A549 (cell line): ENCODE data around the gene OR2W1. TPM values are rescaled to one million over a fixed set of nuclear protein-coding genes. Genes with fewer than 3 reads are reported as not detected.

Source experiments
- ATAC-seq, 2 experiments: fragments of 200-7000 bp in 1 of 2; fragments of >200 bp in 1 of 2; cut with Nextera tagmentation in 1 of 2; cut with Tn5 transposase in 1 of 2; 3 replicates each; pipeline versions ENCODE4 v1.8.0 to v1.9.1; 2018 to 2020; ENCODE audit warnings: mild to moderate bottlenecking in 1 of 2, moderate library complexity in 1 of 2
- CTCF ChIA-PET: fragments of 300-600 bp; sonication (Branson Sonifier 250); formaldehyde crosslinking; extraction: SDS; loops from one replicate; lab custom pipeline; 2021; ENCODE audit warnings: antibody characterized with exemption, inconsistent platforms; lab: Yijun Ruan, JAX
- POLR2A ChIA-PET: fragments of 350-600 bp; formaldehyde crosslinking; extraction: SDS; loops from one replicate; lab custom pipeline; 2021; ENCODE audit warnings: antibody characterized with exemption, inconsistent platforms; lab: Yijun Ruan, JAX
- DNase-seq, 2 experiments: peaks; one replicate each; pipeline versions ENCODE4 v3.0.0 to v3.0.0-alpha.2; 2011 to 2016; ENCODE audit warnings: low read depth in 1 of 2, low spot score in 1 of 2
- FAIRE-seq: peaks from 2 replicates; lab custom pipeline; 2011; peaks lifted over from hg19 to GRCh38; lab: Jason Lieb, UNC
- H3K27ac ChIP-seq, 2 experiments: fragments of >200 bp; sonication (Bioruptor Twin); formaldehyde crosslinking; 3 replicates each; pipeline ENCODE4 v1.5.1; 2016 to 2017
- H3K4me1 ChIP-seq: fragments of >200 bp; sonication (Bioruptor Twin); formaldehyde crosslinking; 3 replicates; pipeline ENCODE4 v1.6.1; 2016
- H3K4me2 ChIP-seq: fragments of >200 bp; sonication (Bioruptor Twin); formaldehyde crosslinking; 3 replicates; pipeline ENCODE4 v1.6.1; 2016
- H3K4me3 ChIP-seq: fragments of >200 bp; sonication (Bioruptor Twin); formaldehyde crosslinking; 3 replicates; pipeline ENCODE4 v1.5.1; 2016
- H3K9me3 ChIP-seq: fragments of >200 bp; sonication (Bioruptor Twin); formaldehyde crosslinking; 3 replicates; pipeline ENCODE4 v1.6.1; 2016
- CBX2 ChIP-seq: fragments of 200-600 bp; sonication (generic); IDR thresholded peaks from 2 replicates; pipeline ENCODE4 v1.6.1; 2016; ENCODE audit warnings: low read depth, mild to moderate bottlenecking, borderline replicate concordance
- CBX8 ChIP-seq: fragments of 200-600 bp; sonication (generic); IDR thresholded peaks from 2 replicates; pipeline ENCODE4 v1.6.1; 2016
- CHD4 ChIP-seq: fragments of 200-600 bp; sonication (generic); IDR thresholded peaks from 2 replicates; pipeline ENCODE4 v1.6.1; 2016; ENCODE audit warnings: antibody characterized with exemption, mild to moderate bottlenecking, borderline replicate concordance
- FOSL2 ChIP-seq, 2 experiments: fragments of 450-650 bp in 1 of 2; fragments of >200 bp in 1 of 2; sonication (Bioruptor Twin) in 1 of 2; formaldehyde crosslinking; IDR thresholded peaks; 2 replicates each; pipeline versions ENCODE4 v1.5.0 to v1.6.1; 2016 to 2020; ENCODE audit warnings: mild to moderate bottlenecking in 1 of 2, moderate library complexity in 1 of 2
- HOXA7 ChIP-seq: fragments of 250-450 bp; sonication (Bioruptor Pico); IDR thresholded peaks from 2 replicates; pipeline ENCODE4 v1.5.0; 2020; ENCODE audit warnings: mild to moderate bottlenecking, moderate library complexity
- JUNB ChIP-seq: fragments of >200 bp; sonication (Bioruptor Twin); formaldehyde crosslinking; IDR thresholded peaks from 2 replicates; pipeline ENCODE4 v1.6.1; 2016
- MAZ ChIP-seq: fragments of 150-350 bp; IDR thresholded peaks from 2 replicates; pipeline ENCODE4 v1.6.1; 2014; ENCODE audit warnings: antibody characterized with exemption, low read depth, low read length, borderline replicate concordance
- MYC ChIP-seq: IDR thresholded peaks from 2 replicates; pipeline ENCODE4 v1.6.1; 2012; ENCODE audit warnings: mild to moderate bottlenecking, inconsistent platforms, low read length, improper control_type of control experiment, borderline replicate concordance
- NPAS2 ChIP-seq: fragments of 250-450 bp; sonication (Bioruptor Pico); IDR thresholded peaks from 2 replicates; pipeline ENCODE4 v1.8.0; 2022; ENCODE audit warnings: mild to moderate bottlenecking, moderate library complexity, borderline replicate concordance
- POLR2A ChIP-seq: IDR thresholded peaks from 2 replicates; pipeline ENCODE4 v1.6.1; 2012; ENCODE audit warnings: mild to moderate bottlenecking, low read length
- RAD21 ChIP-seq, 2 experiments: fragments of >200 bp in 1 of 2; sonication (Bioruptor Twin) in 1 of 2; formaldehyde crosslinking in 1 of 2; IDR thresholded peaks in 1 of 2; conservative IDR thresholded peaks in 1 of 2; 2 replicates in 1 of 2; 3 replicates in 1 of 2; pipeline ENCODE4 v1.6.1; 2012 to 2018; ENCODE audit warnings: inconsistent platforms in 1 of 2
- RARB ChIP-seq: fragments of 250-450 bp; sonication (Bioruptor Pico); IDR thresholded peaks from 2 replicates; pipeline ENCODE4 v1.8.0; 2021; ENCODE audit warnings: mild to moderate bottlenecking, moderate library complexity
- RNF2 ChIP-seq: fragments of 200-600 bp; sonication (generic); IDR thresholded peaks from 2 replicates; pipeline ENCODE4 v1.6.1; 2016; ENCODE audit warnings: low read depth, mild to moderate bottlenecking, antibody characterized with exemption, moderate library complexity, borderline replicate concordance
- SREBF2 ChIP-seq: fragments of 450-650 bp; IDR thresholded peaks from 2 replicates; pipeline ENCODE4 v1.6.1; 2014; ENCODE audit warnings: mild to moderate bottlenecking, moderate library complexity
- TP53 ChIP-seq: fragments of 250-450 bp; sonication (Bioruptor Pico); IDR thresholded peaks from 2 replicates; pipeline ENCODE4 v1.5.0; 2021; ENCODE audit warnings: mild to moderate bottlenecking, moderate library complexity
- ZFP36 ChIP-seq: fragments of 450-650 bp; IDR thresholded peaks from 2 replicates; pipeline ENCODE4 v1.6.1; 2014; ENCODE audit warnings: borderline replicate concordance; ENCODE audit not compliant: partially characterized antibody
- ZSCAN20 ChIP-seq: fragments of 250-450 bp; sonication (Bioruptor Pico); IDR thresholded peaks from 2 replicates; pipeline ENCODE4 v1.8.0; 2022; ENCODE audit warnings: mild to moderate bottlenecking, moderate library complexity
- WGBS: methylation state at CpG from one replicate; pipeline ENCODE4 v1.1.6; 2017; ENCODE audit errors: missing lambda C conversion rate; 5-methylcytosine and 5-hydroxymethylcytosine counted together
- polyA minus RNA-seq: library from RNA; depleted of rRNA, polyadenylated mRNA; stranded (reverse); fragments of >200 nt; gene quantifications from 2 replicates; pipeline ENCODE4 v1.2.3, GENCODE V29; 2011; rRNA and poly(A)+ RNA removed
- polyA plus RNA-seq, 4 experiments: library from polyadenylated mRNA; depleted of rRNA in 3 of 4; stranded (reverse); fragments of >200 nt; fragmentation: RNase III in 1 of 4; extraction: RNeasy Plus Mini Kit Qiagen cat#74134 plus additional on column Dnase treatment in 1 of 4; gene quantifications; 2 replicates in 3 of 4; 3 replicates in 1 of 4; pipeline ENCODE4 v1.2.3, GENCODE V29; 2011 to 2017
- TF ChIP-seq, protein P1 (sequence below): fragments of 450-650 bp; IDR thresholded peaks from 2 replicates; pipeline ENCODE4 v1.6.1; 2014; ENCODE audit warnings: antibody characterized with exemption
- TF ChIP-seq, protein P2 (sequence below): IDR thresholded peaks from 2 replicates; pipeline ENCODE4 v1.6.1; 2012
- TF ChIP-seq, protein P3 (sequence below): fragments of 250-450 bp; sonication (Bioruptor Pico); IDR thresholded peaks from 2 replicates; pipeline ENCODE4 v1.5.0; 2020; ENCODE audit warnings: low read depth, mild to moderate bottlenecking, moderate library complexity
- TF ChIP-seq, protein P4 (sequence below): fragments of >200 bp; sonication (Bioruptor Twin); formaldehyde crosslinking; IDR thresholded peaks from 3 replicates; pipeline ENCODE4 v1.6.1; 2016
- TF ChIP-seq, protein P5 (sequence below): fragments of 200-600 bp; sonication (generic); IDR thresholded peaks from 2 replicates; pipeline ENCODE4 v1.6.1; 2016; ENCODE audit warnings: antibody characterized with exemption, mild to moderate bottlenecking, moderate library complexity
- TF ChIP-seq, protein P6 (sequence below): fragments of >200 bp; sonication (Bioruptor Twin); formaldehyde crosslinking; IDR thresholded peaks from 2 replicates; pipeline ENCODE4 v1.6.1; 2016
- TF ChIP-seq, protein P7 (sequence below): IDR thresholded peaks from 2 replicates; pipeline ENCODE4 v1.6.1; 2012; ENCODE audit warnings: low read depth, borderline replicate concordance

The OR2W1 gene, protein sequence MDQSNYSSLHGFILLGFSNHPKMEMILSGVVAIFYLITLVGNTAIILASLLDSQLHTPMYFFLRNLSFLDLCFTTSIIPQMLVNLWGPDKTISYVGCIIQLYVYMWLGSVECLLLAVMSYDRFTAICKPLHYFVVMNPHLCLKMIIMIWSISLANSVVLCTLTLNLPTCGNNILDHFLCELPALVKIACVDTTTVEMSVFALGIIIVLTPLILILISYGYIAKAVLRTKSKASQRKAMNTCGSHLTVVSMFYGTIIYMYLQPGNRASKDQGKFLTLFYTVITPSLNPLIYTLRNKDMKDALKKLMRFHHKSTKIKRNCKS
- polyA plus RNA-seq (2011; rRNA removed), result not detected in 2 replicates
- polyA plus RNA-seq (2012; cell fraction: cytosol; rRNA removed), result not detected in 2 replicates
- polyA plus RNA-seq (2012; cell fraction: nucleus; rRNA removed), result not detected in 2 replicates
- polyA plus RNA-seq (2017; fragmentation: RNase III; extraction: RNeasy Plus Mini Kit Qiagen cat#74134 plus additional on column Dnase treatment), result not detected in 3 replicates
- not detected in 2 replicates for polyA minus RNA-seq

DNA sequence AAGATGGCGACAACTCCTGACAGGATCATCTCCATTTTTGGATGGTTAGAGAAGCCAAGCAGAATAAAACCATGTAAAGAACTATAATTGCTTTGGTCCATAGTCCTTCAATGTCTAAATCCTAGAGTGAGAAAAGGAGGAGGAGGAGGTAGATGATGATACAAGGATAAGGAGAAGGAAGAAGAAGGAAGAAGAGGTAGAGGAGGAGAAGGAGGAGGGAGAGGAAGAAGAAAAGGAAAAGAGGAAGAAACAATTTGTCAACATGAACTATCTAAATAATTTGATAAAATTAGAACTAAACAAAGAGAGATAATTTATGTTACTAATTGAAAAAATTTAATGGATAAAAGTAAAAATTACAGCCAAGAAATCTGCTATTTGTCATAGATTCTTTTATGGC lies at the start of gene OR2W1:
Gene OR2W1 (minus strand): TSS at position 101 of the 400 bp plus-strand sequence. CDS start 0 bp downstream, at position 101.
- Histone ChIP-seq H3K4me3 (no peak within 1 kb of the TSS), H3K9me3 (no peaks in the 10 kb centered on the region), H3K4me1 (no peaks in the 10 kb centered on the region), H3K27ac (no peak within 1 kb of the TSS), H3K4me2 (no peak within 1 kb of the TSS)
- no peak for ATAC-seq
- ChIA-PET POLR2A (no interaction called here), CTCF (no interaction called here)
- no peak for FAIRE-seq
- no peak for DNase-seq
- WGBS, result 0% methylated on average over 1 of the region's 1 CpG
- TF ChIP-seq CHD4 (no peak), MYC (no peak), ZFP36 (no peak), NPAS2 (CRISPR knock-in tag) (no peak), CBX2 (no peak)
- TF ChIP-seq, protein P1, sequence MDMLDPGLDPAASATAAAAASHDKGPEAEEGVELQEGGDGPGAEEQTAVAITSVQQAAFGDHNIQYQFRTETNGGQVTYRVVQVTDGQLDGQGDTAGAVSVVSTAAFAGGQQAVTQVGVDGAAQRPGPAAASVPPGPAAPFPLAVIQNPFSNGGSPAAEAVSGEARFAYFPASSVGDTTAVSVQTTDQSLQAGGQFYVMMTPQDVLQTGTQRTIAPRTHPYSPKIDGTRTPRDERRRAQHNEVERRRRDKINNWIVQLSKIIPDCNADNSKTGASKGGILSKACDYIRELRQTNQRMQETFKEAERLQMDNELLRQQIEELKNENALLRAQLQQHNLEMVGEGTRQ, result no peak
- TF ChIP-seq, protein P2, sequence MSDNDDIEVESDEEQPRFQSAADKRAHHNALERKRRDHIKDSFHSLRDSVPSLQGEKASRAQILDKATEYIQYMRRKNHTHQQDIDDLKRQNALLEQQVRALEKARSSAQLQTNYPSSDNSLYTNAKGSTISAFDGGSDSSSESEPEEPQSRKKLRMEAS, result no peak

DNA sequence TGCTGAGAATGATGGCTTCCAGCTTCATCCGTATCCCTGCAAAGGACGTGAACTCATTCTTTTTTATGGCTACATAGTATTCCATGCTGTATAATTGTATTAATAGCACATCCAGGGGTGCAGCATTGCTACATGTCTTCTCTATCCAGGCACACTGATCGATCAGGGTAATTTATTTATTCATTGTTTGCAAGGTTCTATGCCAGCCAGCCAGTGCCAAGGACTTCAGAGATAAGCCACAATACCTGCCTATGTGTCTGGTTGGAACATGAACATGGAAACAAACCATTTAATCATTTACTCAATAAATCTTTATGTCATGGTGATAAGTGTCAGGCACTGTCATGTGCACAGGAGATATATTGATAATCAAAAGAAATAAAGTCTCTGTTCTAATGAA lies 48.0 kb upstream of the OR2W1 start:
- FAIRE-seq (no peak), DNase-seq (no peak), ATAC-seq (no peak)
- POLR2A ChIA-PET, result no interaction called here
- no peak overlapping the region for H3K4me3 ChIP-seq
- no peak overlapping the region for H3K27ac ChIP-seq
- H3K9me3 ChIP-seq, result no peaks in the 10 kb centered on the region
- no peaks in the 10 kb centered on the region for H3K4me1 ChIP-seq
- TF ChIP-seq, protein P2, result no peak
- no peak for TF ChIP-seq ZSCAN20 (CRISPR knock-in tag)
- TF ChIP-seq, protein P3, sequence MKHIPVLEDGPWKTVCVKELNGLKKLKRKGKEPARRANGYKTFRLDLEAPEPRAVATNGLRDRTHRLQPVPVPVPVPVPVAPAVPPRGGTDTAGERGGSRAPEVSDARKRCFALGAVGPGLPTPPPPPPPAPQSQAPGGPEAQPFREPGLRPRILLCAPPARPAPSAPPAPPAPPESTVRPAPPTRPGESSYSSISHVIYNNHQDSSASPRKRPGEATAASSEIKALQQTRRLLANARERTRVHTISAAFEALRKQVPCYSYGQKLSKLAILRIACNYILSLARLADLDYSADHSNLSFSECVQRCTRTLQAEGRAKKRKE, result no peak
- TF ChIP-seq SREBF2, result no peak
- TF ChIP-seq, protein P4, sequence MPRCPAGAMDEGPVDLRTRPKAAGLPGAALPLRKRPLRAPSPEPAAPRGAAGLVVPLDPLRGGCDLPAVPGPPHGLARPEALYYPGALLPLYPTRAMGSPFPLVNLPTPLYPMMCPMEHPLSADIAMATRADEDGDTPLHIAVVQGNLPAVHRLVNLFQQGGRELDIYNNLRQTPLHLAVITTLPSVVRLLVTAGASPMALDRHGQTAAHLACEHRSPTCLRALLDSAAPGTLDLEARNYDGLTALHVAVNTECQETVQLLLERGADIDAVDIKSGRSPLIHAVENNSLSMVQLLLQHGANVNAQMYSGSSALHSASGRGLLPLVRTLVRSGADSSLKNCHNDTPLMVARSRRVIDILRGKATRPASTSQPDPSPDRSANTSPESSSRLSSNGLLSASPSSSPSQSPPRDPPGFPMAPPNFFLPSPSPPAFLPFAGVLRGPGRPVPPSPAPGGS, result no peak
- no peak for TF ChIP-seq RNF2
- TF ChIP-seq TP53, result no peak
- TF ChIP-seq POLR2A, result no peak
- TF ChIP-seq HOXA7, result no peak
- TF ChIP-seq, protein P5, sequence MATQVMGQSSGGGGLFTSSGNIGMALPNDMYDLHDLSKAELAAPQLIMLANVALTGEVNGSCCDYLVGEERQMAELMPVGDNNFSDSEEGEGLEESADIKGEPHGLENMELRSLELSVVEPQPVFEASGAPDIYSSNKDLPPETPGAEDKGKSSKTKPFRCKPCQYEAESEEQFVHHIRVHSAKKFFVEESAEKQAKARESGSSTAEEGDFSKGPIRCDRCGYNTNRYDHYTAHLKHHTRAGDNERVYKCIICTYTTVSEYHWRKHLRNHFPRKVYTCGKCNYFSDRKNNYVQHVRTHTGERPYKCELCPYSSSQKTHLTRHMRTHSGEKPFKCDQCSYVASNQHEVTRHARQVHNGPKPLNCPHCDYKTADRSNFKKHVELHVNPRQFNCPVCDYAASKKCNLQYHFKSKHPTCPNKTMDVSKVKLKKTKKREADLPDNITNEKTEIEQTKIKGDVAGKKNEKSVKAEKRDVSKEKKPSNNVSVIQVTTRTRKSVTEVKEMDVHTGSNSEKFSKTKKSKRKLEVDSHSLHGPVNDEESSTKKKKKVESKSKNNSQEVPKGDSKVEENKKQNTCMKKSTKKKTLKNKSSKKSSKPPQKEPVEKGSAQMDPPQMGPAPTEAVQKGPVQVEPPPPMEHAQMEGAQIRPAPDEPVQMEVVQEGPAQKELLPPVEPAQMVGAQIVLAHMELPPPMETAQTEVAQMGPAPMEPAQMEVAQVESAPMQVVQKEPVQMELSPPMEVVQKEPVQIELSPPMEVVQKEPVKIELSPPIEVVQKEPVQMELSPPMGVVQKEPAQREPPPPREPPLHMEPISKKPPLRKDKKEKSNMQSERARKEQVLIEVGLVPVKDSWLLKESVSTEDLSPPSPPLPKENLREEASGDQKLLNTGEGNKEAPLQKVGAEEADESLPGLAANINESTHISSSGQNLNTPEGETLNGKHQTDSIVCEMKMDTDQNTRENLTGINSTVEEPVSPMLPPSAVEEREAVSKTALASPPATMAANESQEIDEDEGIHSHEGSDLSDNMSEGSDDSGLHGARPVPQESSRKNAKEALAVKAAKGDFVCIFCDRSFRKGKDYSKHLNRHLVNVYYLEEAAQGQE, result no peak
- TF ChIP-seq CBX8, result no peak
- no peak for TF ChIP-seq ZFP36
- TF ChIP-seq, protein P6, sequence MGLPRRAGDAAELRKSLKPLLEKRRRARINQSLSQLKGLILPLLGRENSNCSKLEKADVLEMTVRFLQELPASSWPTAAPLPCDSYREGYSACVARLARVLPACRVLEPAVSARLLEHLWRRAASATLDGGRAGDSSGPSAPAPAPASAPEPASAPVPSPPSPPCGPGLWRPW, result no peak
- no peak for TF ChIP-seq MAZ
- TF ChIP-seq, protein P7, sequence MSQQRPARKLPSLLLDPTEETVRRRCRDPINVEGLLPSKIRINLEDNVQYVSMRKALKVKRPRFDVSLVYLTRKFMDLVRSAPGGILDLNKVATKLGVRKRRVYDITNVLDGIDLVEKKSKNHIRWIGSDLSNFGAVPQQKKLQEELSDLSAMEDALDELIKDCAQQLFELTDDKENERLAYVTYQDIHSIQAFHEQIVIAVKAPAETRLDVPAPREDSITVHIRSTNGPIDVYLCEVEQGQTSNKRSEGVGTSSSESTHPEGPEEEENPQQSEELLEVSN, result no peak
- no peak for TF ChIP-seq FOSL2 (IDR thresholded peaks at IDR 0.05)
- no peak for TF ChIP-seq FOSL2 (CRISPR knock-in tag; IDR thresholded peaks at IDR 0.05)
- no peak for TF ChIP-seq JUNB
- no peak for TF ChIP-seq RAD21 (conservative IDR thresholded peaks at IDR 0.05 in 1 of 2, IDR thresholded peaks at IDR 0.05 in 1 of 2)
- TF ChIP-seq RARB (CRISPR knock-in tag), result no peak
- CTCF ChIA-PET, result interaction anchor here (0.6 kb wide), 1 partner anchor 11 kb away, joined by 3 read pairs; no protein-coding TSS in a partner anchor
- H3K4me2 ChIP-seq, result no peak overlapping the region
- 8% methylated on average over 3 of the region's 3 CpGs for WGBS
